Neural cell (in vitro differentiated cells): ENCODE measurements around the gene SLFN11.

Experiments
- CTCF ChIP-seq: fragments of 450-650 bp; IDR thresholded peaks from 2 replicates; pipeline ENCODE4 v1.5.1; 2014; ENCODE audit warnings: antibody characterized with exemption, mild to moderate bottlenecking, moderate library complexity; ENCODE audit not compliant: poor library complexity, severe bottlenecking
- EP300 ChIP-seq: fragments of 450-650 bp; conservative IDR thresholded peaks from 2 replicates; pipeline ENCODE4 v1.6.1; 2014; ENCODE audit warnings: antibody characterized with exemption, mild to moderate bottlenecking, moderate library complexity; ENCODE audit not compliant: poor library complexity, severe bottlenecking
- REST ChIP-seq: IDR thresholded peaks from 2 replicates; pipeline ENCODE4 v1.6.1; 2012; ENCODE audit warnings: borderline replicate concordance

GRCh38 chr17:35407531-35407930 is 34.1 kb upstream of the SLFN11 start:
- no peak for TF ChIP-seq EP300
- TF ChIP-seq REST, result no peak
- TF ChIP-seq CTCF, result no peak
